GM12864 (cell line): ENCODE data around the gene PPP1R13L.

Source experiments
- DNase-seq: peaks from one replicate; pipeline ENCODE4 v3.0.0-alpha.2; 2011; ENCODE audit warnings: low read depth
- H3K4me3 ChIP-seq: 2 replicates; pipeline ENCODE4 v1.5.1; 2011; ENCODE audit warnings: mild to moderate bottlenecking, low read depth, low read length, control low read depth
- CTCF ChIP-seq: IDR thresholded peaks from 2 replicates; pipeline ENCODE4 v1.5.1; 2011; ENCODE audit warnings: low read depth, mild to moderate bottlenecking, moderate library complexity, low read length, control low read depth, inconsistent platforms; ENCODE audit errors: missing control alignments

The PPP1R13L gene

GRCh38 chr19:45391871-45392665, 12.8 kb downstream of the PPP1R13L start:
- H3K4me3 ChIP-seq = no peak overlapping the region
- no peak for TF ChIP-seq CTCF
- DNase-seq = no peak

- no peak for TF ChIP-seq CTCF
- DNase-seq = no peak
- no peak overlapping the region for H3K4me3 ChIP-seq
These were observed 13.5 kb downstream of the PPP1R13L start for GRCh38 chr19:45391346-45391745.

- DNase-seq = no peak
These were observed 19.3 kb downstream of the PPP1R13L start for GRCh38 chr19:45385392-45386221.

GRCh38 chr19:45382426-45382825, 22.4 kb downstream of the PPP1R13L start:
- H3K4me3 ChIP-seq = no peak overlapping the region
- TF ChIP-seq CTCF = no peak
- no peak for DNase-seq

More at GRCh38 chr19:45385392-45386221, 19.3 kb downstream of the PPP1R13L start:
- no peak for TF ChIP-seq CTCF
- H3K4me3 ChIP-seq = no peak overlapping the region

GRCh38 chr19:45380107-45380506, 24.8 kb downstream of the PPP1R13L start:
- no peak for TF ChIP-seq CTCF
- DNase-seq = no peak
- no peak overlapping the region for H3K4me3 ChIP-seq

GRCh38 chr19:45376045-45376724, 28.7 kb downstream of the PPP1R13L start:
- no peak overlapping the region for H3K4me3 ChIP-seq
- TF ChIP-seq CTCF = no peak
- DNase-seq = no peak
